ENCODE data around the gene ART1. TPM values are rescaled to one million over a fixed set of nuclear protein-coding genes. Genes with fewer than 3 reads are reported as not detected.

ART1 gene
- total RNA-seq, 3 donors from 2014 or later: 1.8 TPM; not detected in 2

- DNase-seq (no peak), ATAC-seq (no peak)
- no peak overlapping the region for H3K4me3 ChIP-seq
- intact Hi-C loops (cut with DNase I, micrococcal nuclease): no loop called here
- H3K36me3 ChIP-seq (ENCODE audit: low read depth): no peaks in the 10 kb centered on the region
- TF ChIP-seq, protein P1, sequence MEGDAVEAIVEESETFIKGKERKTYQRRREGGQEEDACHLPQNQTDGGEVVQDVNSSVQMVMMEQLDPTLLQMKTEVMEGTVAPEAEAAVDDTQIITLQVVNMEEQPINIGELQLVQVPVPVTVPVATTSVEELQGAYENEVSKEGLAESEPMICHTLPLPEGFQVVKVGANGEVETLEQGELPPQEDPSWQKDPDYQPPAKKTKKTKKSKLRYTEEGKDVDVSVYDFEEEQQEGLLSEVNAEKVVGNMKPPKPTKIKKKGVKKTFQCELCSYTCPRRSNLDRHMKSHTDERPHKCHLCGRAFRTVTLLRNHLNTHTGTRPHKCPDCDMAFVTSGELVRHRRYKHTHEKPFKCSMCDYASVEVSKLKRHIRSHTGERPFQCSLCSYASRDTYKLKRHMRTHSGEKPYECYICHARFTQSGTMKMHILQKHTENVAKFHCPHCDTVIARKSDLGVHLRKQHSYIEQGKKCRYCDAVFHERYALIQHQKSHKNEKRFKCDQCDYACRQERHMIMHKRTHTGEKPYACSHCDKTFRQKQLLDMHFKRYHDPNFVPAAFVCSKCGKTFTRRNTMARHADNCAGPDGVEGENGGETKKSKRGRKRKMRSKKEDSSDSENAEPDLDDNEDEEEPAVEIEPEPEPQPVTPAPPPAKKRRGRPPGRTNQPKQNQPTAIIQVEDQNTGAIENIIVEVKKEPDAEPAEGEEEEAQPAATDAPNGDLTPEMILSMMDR (IDR thresholded peaks at IDR 0.05): no peak
- H3K4me1 ChIP-seq (ENCODE audit: low read depth): no peaks in the 10 kb centered on the region
- H3K9me3 ChIP-seq: no peaks in the 10 kb centered on the region
Observed at GRCh38 chr11:3665336-3666022, 20.6 kb downstream of the ART1 start.

- intact Hi-C loops (cut with DNase I, micrococcal nuclease): no loop called here
- no peaks in the 10 kb centered on the region for H3K36me3 ChIP-seq (ENCODE audit: low read depth)
Observed at GRCh38 chr11:3666023-3666530, 21.1 kb downstream of the ART1 start.

DNA sequence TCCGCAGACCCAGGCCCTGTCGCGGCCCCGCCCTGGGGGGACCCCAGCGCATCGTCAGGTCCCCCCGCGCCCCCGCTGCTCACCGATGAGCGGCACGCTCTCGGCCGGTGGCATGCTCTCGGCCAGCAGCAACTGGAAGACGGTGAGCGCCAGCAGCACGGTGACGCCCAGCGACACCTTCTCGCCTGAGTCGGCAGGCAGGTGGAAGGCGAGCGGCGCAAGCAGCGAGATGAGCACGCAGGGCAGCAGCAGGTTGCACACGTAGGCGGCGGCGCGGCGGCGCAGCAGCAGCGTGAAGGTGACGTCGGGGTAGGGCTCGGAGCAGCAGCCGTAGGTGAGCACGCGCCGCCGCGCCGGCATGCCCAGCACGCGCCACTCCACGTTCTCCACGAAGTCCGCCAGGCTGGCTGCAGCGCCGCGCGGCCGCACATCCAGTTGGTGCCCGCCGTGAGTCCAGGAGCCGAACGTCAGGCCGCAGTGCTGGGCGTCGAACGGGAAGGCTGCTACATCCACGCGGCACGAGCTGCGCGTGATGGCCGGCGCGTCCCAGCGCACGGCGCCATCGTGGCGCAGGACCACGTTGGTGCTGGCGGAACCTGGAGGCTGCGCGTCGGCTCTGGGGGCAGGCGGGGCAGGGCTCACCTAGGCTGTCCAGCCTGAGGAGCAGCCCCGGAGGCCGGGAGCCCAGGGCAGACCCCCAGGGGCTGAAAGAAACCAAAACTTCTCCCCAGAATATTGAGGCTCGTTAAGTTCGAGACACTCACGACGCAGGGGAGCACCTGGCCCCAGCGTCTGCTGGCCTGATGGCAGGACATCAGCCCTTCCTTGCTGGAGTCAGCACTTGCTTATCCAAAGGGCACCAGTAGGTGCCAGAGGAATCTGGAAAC is 22.5 kb downstream of the ART1 start:
- no peak for ATAC-seq
- no peaks in the 10 kb centered on the region for H3K36me3 ChIP-seq (ENCODE audit: low read depth)

More at GRCh38 chr11:3666023-3666530, 21.1 kb downstream of the ART1 start:
- TF ChIP-seq, protein P1 (IDR thresholded peaks at IDR 0.05): no peak
- Histone ChIP-seq H3K4me3 (no peak overlapping the region), H3K4me1 (ENCODE audit: low read depth) (no peaks in the 10 kb centered on the region), H3K9me3 (no peaks in the 10 kb centered on the region)
- ATAC-seq (no peak), DNase-seq (no peak)

DNA sequence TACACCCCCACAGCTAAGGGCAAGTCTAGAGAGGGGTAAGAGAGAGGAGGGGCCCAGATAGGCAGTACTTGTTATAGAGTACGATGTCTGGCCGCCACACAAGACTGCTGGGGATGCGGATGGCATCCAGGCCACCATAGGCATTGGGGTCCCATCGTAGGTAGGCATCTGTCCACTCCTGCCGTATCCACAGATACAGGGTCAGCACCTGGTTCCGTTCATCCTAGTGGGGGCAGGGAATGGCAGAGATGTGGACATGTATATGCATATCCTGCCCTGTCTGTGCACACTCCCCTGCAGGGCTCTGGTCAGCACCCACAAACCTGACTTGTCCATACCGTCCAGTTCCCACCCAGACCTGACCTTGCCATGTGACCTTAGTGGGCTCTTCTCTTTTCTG is 24.2 kb downstream of the ART1 start:
- ATAC-seq: no peak
- DNase-seq: no peak
- Histone ChIP-seq H3K4me3 (no peak overlapping the region), H3K4me1 (ENCODE audit: low read depth) (no peaks in the 10 kb centered on the region), H3K36me3 (ENCODE audit: low read depth) (no peaks in the 10 kb centered on the region), H3K9me3 (no peaks in the 10 kb centered on the region)
- TF ChIP-seq, protein P1 (IDR thresholded peaks at IDR 0.05): no peak
- intact Hi-C loops (cut with DNase I, micrococcal nuclease): no loop called here

More for the DNA sequence above, 22.5 kb downstream of the ART1 start:
- intact Hi-C loops (cut with DNase I, micrococcal nuclease): no loop called here
- Histone ChIP-seq H3K4me3 (no peak overlapping the region), H3K9me3 (no peaks in the 10 kb centered on the region), H3K4me1 (ENCODE audit: low read depth) (no peaks in the 10 kb centered on the region)
- TF ChIP-seq, protein P1 (IDR thresholded peaks at IDR 0.05): no peak
- no peak for DNase-seq

DNA sequence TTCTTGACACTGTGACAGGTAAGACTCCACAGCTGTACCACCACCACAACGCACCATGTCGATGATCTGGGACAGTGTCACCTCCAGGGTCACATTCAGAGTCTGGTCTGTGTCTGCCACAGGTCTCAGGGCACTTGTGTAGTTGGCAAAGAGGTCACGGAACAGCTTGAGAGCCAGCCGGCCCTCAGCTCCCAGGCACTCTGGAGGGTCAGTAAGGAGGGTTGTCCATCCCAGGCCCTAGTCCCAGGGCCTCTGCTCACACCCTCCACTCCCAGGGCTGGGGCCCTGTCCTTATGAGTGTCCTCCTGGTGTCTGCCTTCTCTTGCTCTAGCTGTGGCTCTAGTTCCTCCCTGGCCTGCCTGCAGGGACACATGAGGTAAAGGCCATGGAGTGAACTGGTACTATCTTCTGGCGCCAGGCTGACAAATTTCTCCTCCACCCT is 24.8 kb downstream of the ART1 start:
- Histone ChIP-seq H3K4me3 (no peak overlapping the region), H3K9me3 (no peaks in the 10 kb centered on the region), H3K4me1 (ENCODE audit: low read depth) (no peaks in the 10 kb centered on the region), H3K36me3 (ENCODE audit: low read depth) (no peaks in the 10 kb centered on the region)
- ATAC-seq (peak; percentile 17), DNase-seq (no peak)
- intact Hi-C loops (cut with DNase I, micrococcal nuclease): no loop called here
- TF ChIP-seq, protein P1 (IDR thresholded peaks at IDR 0.05): no peak

All from mucosa of descending colon (tissue), 3 donors.